ENCODE measurements around the gene MRPL53. TPM values are rescaled to one million over a fixed set of nuclear protein-coding genes. Genes with fewer than 3 reads are reported as not detected.
A peak's percentile ranks its signal among the peaks of the same experiment; 100 is the strongest.

MRPL53 gene
- total and polyA plus RNA-seq, 2 of the 13 experiments (the other 11 are each of a cell fraction or from before 2014, with no cell fraction given), result 34.3 to 51.9 TPM

GRCh38 chr2:74429487-74430451, 42.7 kb downstream of the MRPL53 start (continued):
- TF ChIP-seq EEA1 (CRISPR knock-in tag; IDR thresholded peaks at IDR 0.05; ENCODE audit: borderline replicate concordance), result 0 out of 2 replicates have a peak, but pooled peaks have one; percentile 78
- TF ChIP-seq BORCS8-MEF2B (CRISPR knock-in tag; IDR thresholded peaks at IDR 0.05), result peak; percentile 55; the same call in 1 of the 2 replicates
- TF ChIP-seq TFDP2 (CRISPR knock-in tag; IDR thresholded peaks at IDR 0.05), result peak; percentile 47
- TF ChIP-seq ZNF207 (IDR thresholded peaks at IDR 0.05; ENCODE audit: borderline replicate concordance), result no peak
- TF ChIP-seq ZNF850 (CRISPR knock-in tag; conservative IDR thresholded peaks at IDR 0.05), result no peak
- TF ChIP-seq ZNF180 (CRISPR knock-in tag; IDR thresholded peaks at IDR 0.05; ENCODE audit: borderline replicate concordance, low read depth), result no peak
- TF ChIP-seq TBP (CRISPR knock-in tag; IDR thresholded peaks at IDR 0.05), result no peak
- peak; percentile 93; the same call in 1 of the 2 replicates for TF ChIP-seq ZNF280B (CRISPR knock-in tag; IDR thresholded peaks at IDR 0.05; ENCODE audit: borderline replicate concordance)
- TF ChIP-seq ZBTB25 (CRISPR knock-in tag; IDR thresholded peaks at IDR 0.05), result peak; percentile 26; the same call in 1 of the 2 replicates
- TF ChIP-seq ZNF274 (CRISPR knock-in tag; IDR thresholded peaks at IDR 0.05), result 0 out of 2 replicates have a peak, but pooled peaks have one; percentile 25
- no peak for TF ChIP-seq ZNF660 (CRISPR knock-in tag; IDR thresholded peaks at IDR 0.05; ENCODE audit: borderline replicate concordance, low read depth)
- TF ChIP-seq ZNF253 (CRISPR knock-in tag; IDR thresholded peaks at IDR 0.05; ENCODE audit: borderline replicate concordance), result peak; percentile 63; the same call in 1 of the 2 replicates
- TF ChIP-seq MYC (CRISPR knock-in tag; IDR thresholded peaks at IDR 0.05; ENCODE audit: borderline replicate concordance), result peak; percentile 24; the same call in 1 of the 2 replicates
- TF ChIP-seq CEBPZ (IDR thresholded peaks at IDR 0.05; ENCODE audit: low read length), result no peak
- peak; percentile 89 for TF ChIP-seq TBX2 (CRISPR knock-in tag; IDR thresholded peaks at IDR 0.05; ENCODE audit: borderline replicate concordance)
- peak; percentile 79; the same call in 1 of the 2 replicates for TF ChIP-seq ZNF614 (CRISPR knock-in tag; IDR thresholded peaks at IDR 0.05; ENCODE audit: borderline replicate concordance)
- no peak for TF ChIP-seq ZNF615 (CRISPR knock-in tag; IDR thresholded peaks at IDR 0.05; ENCODE audit: borderline replicate concordance)
- TF ChIP-seq KLF9 (CRISPR knock-in tag; IDR thresholded peaks at IDR 0.05; ENCODE audit: low read depth), result no peak
- peak; percentile 71; the same call in 1 of the 2 replicates for TF ChIP-seq MYPOP (CRISPR knock-in tag; IDR thresholded peaks at IDR 0.05)

Measured in HepG2 (cell line).